K562 (cell line): Measurements from ENCODE around the gene PNPO. TPM values are rescaled to one million over a fixed set of nuclear protein-coding genes. Genes with fewer than 3 reads are reported as not detected.
A peak's percentile ranks its signal among the peaks of the same experiment; 100 is the strongest.

Experiments used
- ATAC-seq: fragments of 200-7000 bp; cut with Tn5 transposase; 3 replicates; pipeline ENCODE4 v1.9.1; 2020; ENCODE audit warnings: moderate library complexity
- BruUV-seq: library from RNA; stranded (reverse); fragments of 400-500 nt; replicated peaks from 2 replicates; lab custom pipeline; 2021; lab: Mats Ljungman, UMichigan
- CTCF ChIA-PET: fragments of 300-600 bp; formaldehyde crosslinking; extraction: SDS; loops from one replicate; lab custom pipeline; 2021; ENCODE audit warnings: low intra/inter-chr PET ratio; lab: Yijun Ruan, JAX
- POLR2A ChIA-PET: fragments of 300-600, 350-650 bp; sonication (Branson Sonifier 250); formaldehyde crosslinking; extraction: SDS; loops from one replicate; lab custom pipeline; 2021; ENCODE audit warnings: antibody characterized with exemption, inconsistent platforms; lab: Yijun Ruan, JAX
- DNase-seq, 4 experiments: peaks; one replicate each; pipeline versions ENCODE4 v3.0.0 to v3.0.0-alpha.2; 2011 to 2018; ENCODE audit warnings: low spot score in 3 of 4, mixed read lengths in 3 of 4; ENCODE audit errors: extremely low read depth in 1 of 4
- FAIRE-seq: peaks from 2 replicates; lab custom pipeline; 2011; peaks lifted over from hg19 to GRCh38; lab: Jason Lieb, UNC
- H2AFZ ChIP-seq: 2 replicates; pipeline ENCODE4 v1.6.0; 2011; ENCODE audit warnings: low read depth, low read length, control low read depth, inconsistent platforms
- H3K27ac ChIP-seq: fragments of 200-600 bp; 3 replicates; pipeline ENCODE4 v1.8.0; 2011; ENCODE audit warnings: low read depth, mild to moderate bottlenecking, control low read depth, inconsistent platforms, low read length, moderate library complexity, mixed read lengths; ENCODE audit errors: extremely low read depth
- H3K27me3 ChIP-seq, 2 experiments: fragments of 300-600 bp in 1 of 2; 2 replicates in 1 of 2; 3 replicates in 1 of 2; pipeline versions ENCODE4 v1.6.0 to v1.8.0; 2011; ENCODE audit warnings: inconsistent platforms in 2 of 2, low read length in 2 of 2, mild to moderate bottlenecking in 1 of 2, mixed read lengths in 1 of 2, moderate library complexity in 1 of 2; ENCODE audit not compliant: control insufficient read depth in 2 of 2, insufficient read depth in 2 of 2
- H3K36me3 ChIP-seq: fragments of 300-600 bp; 3 replicates; pipeline ENCODE4 v1.8.0; 2011; ENCODE audit warnings: mild to moderate bottlenecking, low read length, inconsistent platforms; ENCODE audit not compliant: control insufficient read depth, insufficient read depth
- H3K4me1 ChIP-seq, 2 experiments: fragments of 200-600 bp in 1 of 2; replicated peaks in 1 of 2; 2 replicates in 1 of 2; 3 replicates in 1 of 2; pipeline versions ENCODE4 v1.5.1 to v1.8.0; 2011; ENCODE audit warnings: inconsistent platforms in 2 of 2, low read length in 2 of 2, mild to moderate bottlenecking in 1 of 2, mixed read lengths in 1 of 2, moderate library complexity in 1 of 2; ENCODE audit not compliant: control insufficient read depth in 2 of 2, insufficient read depth in 2 of 2
- H3K4me2 ChIP-seq: 2 replicates; pipeline ENCODE4 v1.6.1; 2011; ENCODE audit warnings: low read length, control low read depth, inconsistent platforms, mixed read lengths; ENCODE audit not compliant: insufficient read depth
- H3K4me3 ChIP-seq: fragments of 200-600 bp; sonication (generic), shearing (Covaris generic); 2 replicates; pipeline ENCODE4 v1.5.1; 2016; ENCODE audit warnings: control low read depth, inconsistent platforms
- H3K79me2 ChIP-seq: fragments of 200-600 bp; 3 replicates; pipeline ENCODE4 v1.8.0; 2011; ENCODE audit warnings: low read length, inconsistent platforms; ENCODE audit not compliant: control insufficient read depth, insufficient read depth
- H3K9ac ChIP-seq, 2 experiments: 2 replicates each; pipeline versions ENCODE4 v1.6.0 to v1.6.1; 2011; ENCODE audit warnings: low read depth in 2 of 2, low read length in 2 of 2, control low read depth in 1 of 2, inconsistent platforms in 1 of 2, mild to moderate bottlenecking in 1 of 2, mixed read lengths in 1 of 2; ENCODE audit not compliant: insufficient read depth in 1 of 2
- H3K9me1 ChIP-seq: one replicate; pipeline ENCODE4 v1.6.0; 2011; ENCODE audit warnings: inconsistent platforms, mild to moderate bottlenecking, low read length, moderate library complexity; ENCODE audit not compliant: control insufficient read depth, insufficient read depth
- H3K9me3 ChIP-seq: replicated peaks from 2 replicates; pipeline ENCODE4 v1.5.1; 2011; ENCODE audit warnings: low read depth, low read length, inconsistent platforms; ENCODE audit not compliant: control insufficient read depth, insufficient read depth
- H4K20me1 ChIP-seq: replicated peaks from 2 replicates; pipeline ENCODE4 v1.6.1; 2011; ENCODE audit warnings: low read length, inconsistent platforms, mixed read lengths; ENCODE audit not compliant: control insufficient read depth, insufficient read depth
- C11orf30 ChIP-seq: fragments of 450-650 bp; IDR thresholded peaks from 2 replicates; pipeline ENCODE4 v1.6.1; 2016; ENCODE audit warnings: low read depth, mild to moderate bottlenecking
- CEBPG ChIP-seq, 3 experiments: fragments of 200-800 bp in 1 of 3; sonication (Bioruptor generic) in 1 of 3; sonication (generic) in 1 of 3; formaldehyde crosslinking in 1 of 3; IDR thresholded peaks in 2 of 3; conservative IDR thresholded peaks in 1 of 3; 2 replicates each; pipeline versions ENCODE4 v1.6.1 to v1.8.0; 2016 to 2022; ENCODE audit warnings: missing compliant biosample characterization in 2 of 3, missing genetic modification characterization in 2 of 3, mild to moderate bottlenecking in 1 of 3, missing genetic modification reagents in 1 of 3
- CXXC5 ChIP-seq: fragments of 250-450 bp; sonication (Bioruptor Pico); IDR thresholded peaks from 2 replicates; pipeline ENCODE4 v1.8.0; 2022; ENCODE audit warnings: inconsistent platforms, mild to moderate bottlenecking, moderate library complexity
- GABPB2 ChIP-seq: fragments of 250-450 bp; sonication (Bioruptor Pico); conservative IDR thresholded peaks from 2 replicates; pipeline ENCODE4 v1.5.1; 2021; ENCODE audit warnings: mild to moderate bottlenecking
- HDAC8 ChIP-seq: fragments of 450-650 bp; IDR thresholded peaks from 2 replicates; pipeline ENCODE4 v1.6.1; 2016; ENCODE audit warnings: mild to moderate bottlenecking, missing genetic modification characterization, moderate library complexity, missing compliant biosample characterization
- LEF1 ChIP-seq: fragments of 450-650 bp; IDR thresholded peaks from 2 replicates; pipeline ENCODE4 v1.6.1; 2016; ENCODE audit warnings: mild to moderate bottlenecking
- MAFF ChIP-seq: IDR thresholded peaks from 2 replicates; pipeline ENCODE4 v1.6.1; 2012; ENCODE audit warnings: low read length, improper control_type of control experiment
- MAFG ChIP-seq: fragments of 450-650 bp; conservative IDR thresholded peaks from 2 replicates; pipeline ENCODE4 v1.6.1; 2016; ENCODE audit warnings: missing genetic modification characterization, missing compliant biosample characterization
- MAFK ChIP-seq: IDR thresholded peaks from 2 replicates; pipeline ENCODE4 v1.6.1; 2011; ENCODE audit warnings: low read length, improper control_type of control experiment
- MCM5 ChIP-seq: fragments of 450-650 bp; IDR thresholded peaks from 2 replicates; pipeline ENCODE4 v1.6.1; 2016; ENCODE audit warnings: low read depth
- POLR2AphosphoS5 ChIP-seq: IDR thresholded peaks from 2 replicates; pipeline ENCODE4 v1.6.1; 2011; ENCODE audit warnings: mild to moderate bottlenecking, low read depth, low read length, moderate library complexity; ENCODE audit not compliant: control insufficient read depth, insufficient read depth
- POLR2G ChIP-seq: fragments of 200-400 bp; formaldehyde crosslinking; IDR thresholded peaks from 2 replicates; pipeline ENCODE4 v1.6.1; 2017; ENCODE audit warnings: low read depth, mild to moderate bottlenecking, antibody characterized with exemption, low read length, moderate library complexity
- RERE ChIP-seq: sonication (generic); formaldehyde crosslinking; IDR thresholded peaks from 2 replicates; pipeline ENCODE4 v1.8.0; 2023; ENCODE audit warnings: missing genetic modification reagents, mild to moderate bottlenecking, borderline replicate concordance
- SMARCE1 ChIP-seq: fragments of 450-650 bp; IDR thresholded peaks from 2 replicates; pipeline ENCODE4 v1.7.1; 2016; ENCODE audit warnings: mild to moderate bottlenecking
- TSC22D4 ChIP-seq: fragments of 450-650 bp; IDR thresholded peaks from 2 replicates; pipeline ENCODE4 v1.6.1; 2016; ENCODE audit warnings: missing genetic modification characterization, missing biosample characterization, control low read depth
- WHSC1 ChIP-seq: IDR thresholded peaks from one replicate; pipeline ENCODE4 v1.6.1; 2012; ENCODE audit warnings: low read length, control low read depth, inconsistent platforms
- ZNF316 ChIP-seq: fragments of 450-650 bp; IDR thresholded peaks from 2 replicates; pipeline ENCODE4 v1.6.1; 2016
- WGBS: fragments of 100-300 bp; shearing (Covaris generic); methylation state at CpG from one replicate; pipeline ENCODE4 v1.1.6; 2016; ENCODE audit warnings: low coverage, mixed read lengths; ENCODE audit not compliant: insufficient coverage; ENCODE audit errors: missing lambda C conversion rate; 5-methylcytosine and 5-hydroxymethylcytosine counted together
- in situ Hi-C: fragments of 300-500 bp; cut with MboI; formaldehyde crosslinking; loops from 4 replicates; pipeline ENCODE4 v1.15.0; 2018; ENCODE audit warnings: inconsistent platforms, mixed read lengths
- intact Hi-C: fragments of 100-400 bp; cut with micrococcal nuclease; formaldehyde crosslinking; loops from 2 replicates; pipeline ENCODE4 v1.14.2; 2022
- polyA plus RNA-seq, 8 experiments: library from polyadenylated mRNA; depleted of rRNA in 4 of 8; stranded (reverse) in 5 of 8; unstranded in 3 of 8; fragments of >200 nt; fragmentation: Nextera tagmentation in 2 of 8; fragmentation: Illumina TruSeq in 1 of 8; extraction: Ambion mirVana in 2 of 8; extraction: Trizol in 1 of 8; gene quantifications; 2 replicates each; pipeline versions ENCODE4 v1.2.1 to v1.2.3, GENCODE V29; 2011 to 2014; ENCODE audit warnings: inconsistent platforms in 1 of 8, missing spikeins in 1 of 8
- total RNA-seq, 7 experiments: library from RNA; depleted of rRNA in 6 of 7; stranded (reverse); fragments of >200 nt in 6 of 7; fragmentation: Illumina TruSeq in 2 of 7; extraction: Trizol in 2 of 7; gene quantifications; 2 replicates each; pipeline versions ENCODE4 v1.2.1 to v1.2.3, GENCODE V29; 2011 to 2021; ENCODE audit warnings: low replicate concordance in 1 of 7
- TF ChIP-seq, protein P1 (sequence below): fragments of 250-450 bp; sonication (Bioruptor Pico); IDR thresholded peaks from 2 replicates; pipeline ENCODE4 v1.5.0; 2020; ENCODE audit warnings: mild to moderate bottlenecking, borderline replicate concordance

Gene PNPO
- total and polyA plus RNA-seq, 9 of the 15 experiments (the other 6 are each of a cell fraction or from before 2014, with no cell fraction given) = 16.6 to 39.0 (median 27.4) TPM

DNA sequence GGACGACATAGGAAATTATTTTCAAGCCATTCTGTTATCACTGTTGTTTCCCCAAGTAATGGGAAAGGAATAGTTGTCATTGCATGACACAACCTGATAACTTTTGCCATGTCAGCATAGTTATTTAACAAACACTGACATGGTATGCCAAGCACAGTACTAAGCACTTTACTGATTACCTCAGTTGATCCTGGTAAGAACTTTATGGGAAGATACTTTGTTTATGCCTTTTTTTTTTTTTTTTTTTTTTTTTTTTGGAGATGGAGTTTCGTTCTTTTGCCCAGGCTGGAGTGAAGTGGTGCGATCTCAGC, 15.7 kb upstream of the PNPO start:
- Histone ChIP-seq H3K9me3 (no peaks in the 10 kb centered on the region), H3K9me1 (peaks cover 5% of the 10 kb centered on the region), H3K27me3 (no peaks in the 10 kb centered on the region), H3K27ac (no peak overlapping the region), H4K20me1 (no peaks in the 10 kb centered on the region), H3K4me3 (no peak overlapping the region), H3K79me2 (no peaks in the 10 kb centered on the region), H3K36me3 (peaks cover 57% of the 10 kb centered on the region; the same call in 2 of the 3 replicates), H2AFZ (no peak overlapping the region), H3K4me2 (no peak overlapping the region), H3K4me1 (peaks cover 11 to 26% of the 10 kb centered on the region in 2 experiments; a peak in 4 of 5 replicates), H3K9ac (no peak overlapping the region)
- no peak for ATAC-seq
- POLR2A ChIA-PET = interaction anchor here (1.4 kb wide), 1 partner anchor 21 kb away, joined by 3 read pairs; no protein-coding TSS in a partner anchor
- in situ Hi-C loops (no loop called here), intact Hi-C loops (no loop called here)
- WGBS = 56% methylated on average over 2 of the region's 3 CpGs
- no peak for DNase-seq
- BruUV-seq = no TSS peak
- no peak for FAIRE-seq
- CTCF ChIA-PET = no interaction called here
- TF ChIP-seq POLR2G (no peak), MAFK (peak; percentile 90), MAFF (peak; percentile 91), MAFG (tag) (peak; percentile 91), WHSC1 (no peak), GABPB2 (no peak), C11orf30 (peak; percentile 85), LEF1 (no peak), POLR2AphosphoS5 (no peak), TSC22D4 (tag) (no peak), SMARCE1 (no peak), HDAC8 (tag) (no peak), MCM5 (no peak), CXXC5 (CRISPR knock-in tag) (no peak), RERE (no peak), ZNF316 (peak; percentile 94), CEBPG (CRISPR knock-in tag; IDR thresholded peaks at IDR 0.05) (no peak), CEBPG (tag; conservative IDR thresholded peaks at IDR 0.05 in 1 of 2, IDR thresholded peaks at IDR 0.05 in 1 of 2) (no peak)
- TF ChIP-seq, protein P1, sequence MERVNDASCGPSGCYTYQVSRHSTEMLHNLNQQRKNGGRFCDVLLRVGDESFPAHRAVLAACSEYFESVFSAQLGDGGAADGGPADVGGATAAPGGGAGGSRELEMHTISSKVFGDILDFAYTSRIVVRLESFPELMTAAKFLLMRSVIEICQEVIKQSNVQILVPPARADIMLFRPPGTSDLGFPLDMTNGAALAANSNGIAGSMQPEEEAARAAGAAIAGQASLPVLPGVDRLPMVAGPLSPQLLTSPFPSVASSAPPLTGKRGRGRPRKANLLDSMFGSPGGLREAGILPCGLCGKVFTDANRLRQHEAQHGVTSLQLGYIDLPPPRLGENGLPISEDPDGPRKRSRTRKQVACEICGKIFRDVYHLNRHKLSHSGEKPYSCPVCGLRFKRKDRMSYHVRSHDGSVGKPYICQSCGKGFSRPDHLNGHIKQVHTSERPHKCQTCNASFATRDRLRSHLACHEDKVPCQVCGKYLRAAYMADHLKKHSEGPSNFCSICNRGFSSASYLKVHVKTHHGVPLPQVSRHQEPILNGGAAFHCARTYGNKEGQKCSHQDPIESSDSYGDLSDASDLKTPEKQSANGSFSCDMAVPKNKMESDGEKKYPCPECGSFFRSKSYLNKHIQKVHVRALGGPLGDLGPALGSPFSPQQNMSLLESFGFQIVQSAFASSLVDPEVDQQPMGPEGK = no peak
